Tibial nerve (tissue), 4 donors: ENCODE data around the gene SCYGR1. TPM values are rescaled to one million over a fixed set of nuclear protein-coding genes. Genes with fewer than 3 reads are reported as not detected.
"Not testable (repeated sequence)": the region's sequence is repeated elsewhere in the genome, so short reads cannot be mapped to it uniquely, and the experiment has no call there.

ENCODE experiments used
- DNase-seq, 2 donors: peaks; one replicate each; pipeline ENCODE4 v3.0.0-alpha.2; 2019; ENCODE audit warnings: low spot score in 2 of 2
- H3K27ac ChIP-seq, 4 donors: fragments of 200-600 bp; sonication (generic) in 3 of 4; one replicate each; pipeline ENCODE4 v1.5.1; 2017 to 2019; ENCODE audit warnings: mild to moderate bottlenecking in 1 of 4
- H3K27me3 ChIP-seq, 2 donors: fragments of 200-600 bp; sonication (generic) in 1 of 2; one replicate each; pipeline versions ENCODE4 v1.5.1 to v1.6.0; 2017 to 2019
- H3K36me3 ChIP-seq, 3 donors: fragments of 200-600 bp; sonication (generic); one replicate each; pipeline ENCODE4 v1.5.1; 2018 to 2019
- H3K4me1 ChIP-seq, 4 donors: fragments of 200-600 bp; sonication (generic) in 3 of 4; one replicate each; pipeline ENCODE4 v1.5.1; 2017 to 2019
- H3K4me3 ChIP-seq, 4 donors: fragments of 200-600 bp; sonication (generic) in 3 of 4; one replicate each; pipeline ENCODE4 v1.5.1; 2017 to 2019; ENCODE audit warnings: mild to moderate bottlenecking in 1 of 4, moderate library complexity in 1 of 4
- H3K9me3 ChIP-seq, 4 donors: fragments of 200-600 bp; sonication (generic) in 3 of 4; one replicate each; pipeline ENCODE4 v1.5.1; 2017 to 2019
- CTCF ChIP-seq, 5 experiments: fragments of 200-600 bp in 3 of 5; fragments of 450-650 bp in 2 of 5; sonication (generic) in 3 of 5; IDR thresholded peaks; one replicate each; pipeline ENCODE4 v1.5.1; 2016 to 2019; ENCODE audit warnings: antibody characterized with exemption in 5 of 5, mild to moderate bottlenecking in 3 of 5, moderate library complexity in 2 of 5
- EP300 ChIP-seq, 2 donors: sonication (generic); formaldehyde crosslinking; IDR thresholded peaks; one replicate each; pipeline ENCODE4 v1.6.1; 2017; ENCODE audit warnings: antibody characterized with exemption in 2 of 2, mild to moderate bottlenecking in 1 of 2
- POLR2A ChIP-seq, 2 donors: fragments of 450-650 bp; IDR thresholded peaks; one replicate each; pipeline ENCODE4 v1.6.1; 2017; ENCODE audit warnings: antibody characterized with exemption in 2 of 2, mild to moderate bottlenecking in 2 of 2, moderate library complexity in 2 of 2
- WGBS, 2 donors: methylation state at CpG; one replicate each; pipeline ENCODE4 v1.1.5; 2018; 5-methylcytosine and 5-hydroxymethylcytosine counted together
- total RNA-seq, 4 donors: library from RNA; depleted of rRNA; stranded (reverse); fragments of >200 nt; gene quantifications; one replicate each; pipeline ENCODE4 v1.1.0, GENCODE V29; 2016

SCYGR1 gene, protein sequence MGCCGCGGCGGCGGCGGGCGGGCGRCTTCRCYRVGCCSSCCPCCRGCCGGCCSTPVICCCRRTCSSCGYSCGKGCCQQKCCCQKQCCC
- not detected for total RNA-seq

DNA sequence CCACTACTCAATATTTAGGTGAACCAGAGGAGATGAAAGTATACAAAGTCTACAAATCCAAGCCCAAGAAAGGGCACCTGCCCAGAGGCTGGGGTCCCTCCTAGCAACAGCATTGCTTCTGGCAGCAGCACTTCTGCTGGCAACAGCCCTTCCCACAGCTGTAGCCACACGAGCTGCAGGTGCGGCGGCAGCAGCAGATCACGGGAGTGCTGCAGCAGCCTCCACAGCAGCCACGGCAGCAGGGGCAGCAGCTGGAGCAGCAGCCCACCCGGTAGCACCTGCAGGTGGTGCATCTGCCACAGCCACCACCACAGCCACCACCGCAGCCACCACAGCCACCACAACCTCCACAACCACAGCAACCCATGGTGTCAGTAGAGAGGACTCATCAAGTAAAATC, at the start of gene SCYGR1:
Gene SCYGR1, minus strand, starts transcription at position 367 of the 400 bp plus-strand sequence. Its CDS starts 0 bp downstream, at position 367.
- not testable (repeated sequence) for H3K9me3 ChIP-seq, H3K4me1 ChIP-seq, DNase-seq, H3K36me3 ChIP-seq, H3K4me3 ChIP-seq, H3K27ac ChIP-seq, H3K27me3 ChIP-seq
- WGBS, 2 donors: 89 to 100% methylated on average over 3 of the region's 7 CpGs

DNA sequence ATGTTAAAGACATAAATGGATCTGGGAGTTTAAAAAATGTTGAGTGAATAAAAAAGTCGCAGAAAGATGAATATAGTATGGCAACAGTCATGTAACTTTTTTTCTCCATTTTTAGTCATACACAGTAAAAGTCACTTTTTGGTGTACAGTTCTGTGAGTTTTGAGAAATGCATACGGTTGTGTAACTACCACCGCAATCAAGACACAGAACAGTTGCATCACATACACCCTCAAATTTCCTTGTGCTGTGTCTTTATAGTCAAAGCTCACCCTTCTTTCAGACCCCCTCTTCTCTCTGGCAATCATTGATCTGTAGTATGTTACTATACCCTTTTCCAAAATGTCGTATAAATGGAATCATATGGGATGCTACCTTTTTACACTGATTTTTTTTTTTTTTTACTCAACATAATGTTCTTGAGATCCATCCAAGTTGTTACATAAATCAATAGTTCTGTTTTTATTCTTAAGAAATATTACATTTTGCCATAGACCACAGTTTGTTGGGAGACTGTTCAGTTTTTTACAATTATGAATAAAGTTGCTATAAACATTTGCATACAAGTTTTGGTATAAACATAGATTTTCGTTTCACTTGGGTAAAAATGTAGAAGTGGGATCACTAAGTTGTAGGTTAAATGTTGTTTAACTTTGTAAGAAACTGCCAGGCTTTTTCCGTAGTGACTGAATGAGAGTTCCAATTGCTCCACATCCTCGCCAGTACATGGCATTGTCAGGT, 48.9 kb upstream of the SCYGR1 start:
- no peak overlapping the region for H3K4me3 ChIP-seq

GRCh38 chr2:227433171-227433570, 45.4 kb upstream of the SCYGR1 start:
- no peaks in the 10 kb centered on the region for H3K36me3 ChIP-seq
- DNase-seq: no peak
- H3K4me1 ChIP-seq: no peaks in the 10 kb centered on the region
- H3K9me3 ChIP-seq: peaks cover 0 to 14% (median 5%) of the 10 kb centered on the region in 4 donors
- no peak for TF ChIP-seq CTCF (IDR thresholded peaks at IDR 0.05)
- no peak for TF ChIP-seq POLR2A (IDR thresholded peaks at IDR 0.05)
- TF ChIP-seq EP300 (IDR thresholded peaks at IDR 0.05): no peak
- no peak overlapping the region for H3K27ac ChIP-seq
- H3K4me3 ChIP-seq: no peak overlapping the region
- WGBS, 2 donors: 63 to 94% methylated on average over 2 of the region's 2 CpGs
- no peaks in the 10 kb centered on the region for H3K27me3 ChIP-seq

More for the DNA sequence above, 48.9 kb upstream of the SCYGR1 start:
- no peak overlapping the region for H3K27ac ChIP-seq
- H3K36me3 ChIP-seq: no peaks in the 10 kb centered on the region
- H3K9me3 ChIP-seq: peaks cover 0 to 14% (median 5%) of the 10 kb centered on the region in 4 donors
- no peaks in the 10 kb centered on the region for H3K4me1 ChIP-seq
- no peaks in the 10 kb centered on the region for H3K27me3 ChIP-seq
- no peak for DNase-seq
- TF ChIP-seq CTCF (IDR thresholded peaks at IDR 0.05) (no peak), EP300 (IDR thresholded peaks at IDR 0.05) (peak in 1 of 2 donors; percentile 48), POLR2A (IDR thresholded peaks at IDR 0.05) (no peak)
- WGBS, 2 donors: 79 to 80% methylated on average over 7 of the region's 7 CpGs

DNA sequence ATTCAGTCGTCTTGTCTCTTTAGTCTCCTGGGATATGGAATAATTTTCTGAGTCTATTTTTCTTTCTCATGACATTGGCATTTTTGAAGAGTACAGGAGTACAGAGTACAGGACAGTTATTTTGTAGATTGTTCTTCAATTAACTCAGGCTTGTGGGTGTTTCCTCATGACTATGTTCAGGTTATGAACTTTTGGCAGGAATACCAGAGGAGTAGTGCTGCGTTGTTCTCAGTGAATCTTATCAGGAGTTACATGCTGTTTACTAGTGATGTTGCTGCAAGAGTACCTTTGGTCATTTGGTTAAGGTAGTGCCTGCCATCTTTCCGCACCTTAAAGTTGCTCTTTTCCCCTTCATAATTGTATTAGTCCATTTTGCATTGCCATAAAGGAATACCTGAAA, 42.9 kb upstream of the SCYGR1 start:
- DNase-seq: no peak
- Histone ChIP-seq H3K27ac (no peak overlapping the region), H3K4me3 (no peak overlapping the region), H3K4me1 (no peaks in the 10 kb centered on the region), H3K27me3 (no peaks in the 10 kb centered on the region), H3K36me3 (no peaks in the 10 kb centered on the region), H3K9me3 (peaks cover 0 to 14% (median 5%) of the 10 kb centered on the region in 4 donors)
- 61 to 84% methylated on average over 3 of the region's 3 CpGs for WGBS, 2 donors
- TF ChIP-seq CTCF (IDR thresholded peaks at IDR 0.05) (no peak), POLR2A (IDR thresholded peaks at IDR 0.05) (no peak), EP300 (IDR thresholded peaks at IDR 0.05) (no peak)

DNA sequence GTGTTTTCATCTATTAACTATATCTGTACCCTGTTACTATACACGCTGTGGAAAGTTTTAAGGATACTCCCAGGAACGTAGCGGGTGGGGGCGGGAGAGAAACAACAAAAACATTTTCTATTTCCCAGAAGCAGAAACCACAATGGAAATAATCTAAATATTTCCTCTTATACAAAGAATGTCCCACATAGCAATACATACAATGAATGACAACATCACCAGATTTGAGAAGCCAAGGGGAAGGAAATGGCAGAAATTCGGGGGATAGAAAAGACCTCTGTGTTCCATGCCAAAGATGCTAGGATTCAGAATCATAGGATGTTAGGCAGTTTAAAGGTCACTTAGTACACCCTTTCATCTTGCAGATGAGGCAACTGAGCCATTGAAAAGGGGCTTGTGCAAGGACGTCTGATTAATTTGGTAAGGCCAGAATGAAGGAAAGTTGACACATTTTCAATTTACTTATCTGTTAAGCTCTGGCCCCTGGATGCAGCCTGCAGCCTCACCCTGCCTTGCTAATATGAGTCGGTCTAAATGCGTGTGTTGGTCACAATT, 41.1 kb upstream of the SCYGR1 start:
- no peaks in the 10 kb centered on the region for H3K36me3 ChIP-seq
- H3K4me3 ChIP-seq: no peak overlapping the region
- 39 to 41% methylated on average over 8 of the region's 8 CpGs for WGBS, 2 donors
- no peak for TF ChIP-seq POLR2A (IDR thresholded peaks at IDR 0.05)
- no peak for TF ChIP-seq CTCF (IDR thresholded peaks at IDR 0.05)
- TF ChIP-seq EP300 (IDR thresholded peaks at IDR 0.05): no peak
- H3K4me1 ChIP-seq: no peaks in the 10 kb centered on the region
- H3K27me3 ChIP-seq: no peaks in the 10 kb centered on the region
- DNase-seq: no peak
- H3K9me3 ChIP-seq: peaks cover 0 to 10% (median 5%) of the 10 kb centered on the region in 4 donors
- no peak overlapping the region for H3K27ac ChIP-seq
